Upper lobe of left lung (tissue), 6 donors: ENCODE results near the gene ADCY3. TPM values are rescaled to one million over a fixed set of nuclear protein-coding genes. Genes with fewer than 3 reads are reported as not detected.

Experiments
- ATAC-seq, 2 donors: fragments of 200-7000 bp; cut with Tn5 transposase; one replicate each; pipeline ENCODE4 v1.9.1; 2022; ENCODE audit warnings: mild to moderate bottlenecking in 2 of 2, moderate library complexity in 2 of 2; ENCODE audit not compliant: low FRiP score in 2 of 2
- DNase-seq, 2 donors: peaks; one replicate each; pipeline ENCODE4 v3.0.0-alpha.2; 2019 to 2020
- H3K27ac ChIP-seq, 4 donors: fragments of 200-600 bp; sonication (generic); one replicate each; pipeline ENCODE4 v1.5.1; 2016 to 2019
- H3K27me3 ChIP-seq, 4 donors: fragments of 200-600 bp; sonication (generic); one replicate each; pipeline ENCODE4 v1.5.1; 2017 to 2019
- H3K36me3 ChIP-seq, 4 donors: fragments of 200-600 bp; sonication (generic); one replicate each; pipeline ENCODE4 v1.5.1; 2016 to 2019
- H3K4me1 ChIP-seq, 4 donors: fragments of 200-600 bp; sonication (generic); one replicate each; pipeline ENCODE4 v1.5.1; 2018 to 2019
- H3K4me3 ChIP-seq, 4 donors: fragments of 200-600 bp; sonication (generic); one replicate each; pipeline ENCODE4 v1.5.1; 2017 to 2019; ENCODE audit warnings: mild to moderate bottlenecking in 2 of 4, moderate library complexity in 1 of 4
- H3K9me3 ChIP-seq, 4 donors: fragments of 200-600 bp; sonication (generic); one replicate each; pipeline ENCODE4 v1.5.1; 2018 to 2019
- EP300 ChIP-seq, 4 donors: sonication (generic); formaldehyde crosslinking; IDR thresholded peaks; one replicate each; pipeline ENCODE4 v1.5.1; 2017; ENCODE audit warnings: antibody characterized with exemption in 4 of 4, control low read depth in 2 of 4
- POLR2A ChIP-seq, 4 donors: fragments of 450-650 bp; IDR thresholded peaks; one replicate each; pipeline ENCODE4 v1.5.1; 2016 to 2017; ENCODE audit warnings: antibody characterized with exemption in 4 of 4, mild to moderate bottlenecking in 2 of 4
- POLR2AphosphoS5 ChIP-seq, 2 donors: sonication (generic); formaldehyde crosslinking; IDR thresholded peaks; one replicate each; pipeline ENCODE4 v1.5.1; 2017; ENCODE audit warnings: antibody characterized with exemption in 2 of 2
- WGBS, 2 donors: methylation state at CpG; one replicate each; pipeline ENCODE4 v1.1.5; 2017 to 2018; 5-methylcytosine and 5-hydroxymethylcytosine counted together
- total RNA-seq, 6 donors: library from RNA; depleted of rRNA in 4 of 6; stranded (reverse); fragments of >200 nt in 4 of 6; gene quantifications; one replicate each; pipeline versions ENCODE4 v1.1.0 to v1.2.1, GENCODE V29; 2016 to 2021
- TF ChIP-seq, protein P1 (sequence below), 6 experiments: fragments of 450-650 bp in 4 of 6; fragments of 200-600 bp in 2 of 6; sonication (generic) in 2 of 6; IDR thresholded peaks; one replicate each; pipeline ENCODE4 v1.5.1; 2016 to 2019; ENCODE audit warnings: antibody characterized with exemption in 6 of 6
- donor health status: DM: no; HTN: no; CAD: no; lungs with moderate emphysema.
- donor health status: DM: no; HTN: yes; CAD: no; lungs with severe emphysema.

Gene ADCY3
- total RNA-seq, 6 donors from 2014 or later = 17.5 to 83.5 (median 36.5) TPM

GRCh38 chr2:24939353-24939752, 19.3 kb upstream of the ADCY3 start:
- Histone ChIP-seq H3K27me3 (no peaks in the 10 kb centered on the region), H3K9me3 (no peaks in the 10 kb centered on the region), H3K4me1 (no peaks in the 10 kb centered on the region), H3K27ac (no peak overlapping the region), H3K4me3 (no peak overlapping the region), H3K36me3 (no peaks in the 10 kb centered on the region)
- DNase-seq = no peak
- TF ChIP-seq POLR2AphosphoS5 (IDR thresholded peaks at IDR 0.05) = no peak
- TF ChIP-seq, protein P1, sequence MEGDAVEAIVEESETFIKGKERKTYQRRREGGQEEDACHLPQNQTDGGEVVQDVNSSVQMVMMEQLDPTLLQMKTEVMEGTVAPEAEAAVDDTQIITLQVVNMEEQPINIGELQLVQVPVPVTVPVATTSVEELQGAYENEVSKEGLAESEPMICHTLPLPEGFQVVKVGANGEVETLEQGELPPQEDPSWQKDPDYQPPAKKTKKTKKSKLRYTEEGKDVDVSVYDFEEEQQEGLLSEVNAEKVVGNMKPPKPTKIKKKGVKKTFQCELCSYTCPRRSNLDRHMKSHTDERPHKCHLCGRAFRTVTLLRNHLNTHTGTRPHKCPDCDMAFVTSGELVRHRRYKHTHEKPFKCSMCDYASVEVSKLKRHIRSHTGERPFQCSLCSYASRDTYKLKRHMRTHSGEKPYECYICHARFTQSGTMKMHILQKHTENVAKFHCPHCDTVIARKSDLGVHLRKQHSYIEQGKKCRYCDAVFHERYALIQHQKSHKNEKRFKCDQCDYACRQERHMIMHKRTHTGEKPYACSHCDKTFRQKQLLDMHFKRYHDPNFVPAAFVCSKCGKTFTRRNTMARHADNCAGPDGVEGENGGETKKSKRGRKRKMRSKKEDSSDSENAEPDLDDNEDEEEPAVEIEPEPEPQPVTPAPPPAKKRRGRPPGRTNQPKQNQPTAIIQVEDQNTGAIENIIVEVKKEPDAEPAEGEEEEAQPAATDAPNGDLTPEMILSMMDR (IDR thresholded peaks at IDR 0.05) = no peak
- TF ChIP-seq POLR2A (IDR thresholded peaks at IDR 0.05) = no peak
- no peak for TF ChIP-seq EP300 (IDR thresholded peaks at IDR 0.05)
- no peak for ATAC-seq
- 83 to 89% methylated on average over 6 of the region's 6 CpGs for WGBS, 2 donors

GRCh38 chr2:24937236-24937635, 17.2 kb upstream of the ADCY3 start:
- no peak for ATAC-seq
- no peak overlapping the region for H3K27ac ChIP-seq
- WGBS, 2 donors = 86 to 96% methylated on average over 2 of the region's 2 CpGs
- no peaks in the 10 kb centered on the region for H3K27me3 ChIP-seq
- no peak for DNase-seq
- no peak overlapping the region for H3K4me3 ChIP-seq
- H3K4me1 ChIP-seq = no peaks in the 10 kb centered on the region
- no peaks in the 10 kb centered on the region for H3K36me3 ChIP-seq
- H3K9me3 ChIP-seq = no peaks in the 10 kb centered on the region
- no peak for TF ChIP-seq EP300 (IDR thresholded peaks at IDR 0.05)

DNA sequence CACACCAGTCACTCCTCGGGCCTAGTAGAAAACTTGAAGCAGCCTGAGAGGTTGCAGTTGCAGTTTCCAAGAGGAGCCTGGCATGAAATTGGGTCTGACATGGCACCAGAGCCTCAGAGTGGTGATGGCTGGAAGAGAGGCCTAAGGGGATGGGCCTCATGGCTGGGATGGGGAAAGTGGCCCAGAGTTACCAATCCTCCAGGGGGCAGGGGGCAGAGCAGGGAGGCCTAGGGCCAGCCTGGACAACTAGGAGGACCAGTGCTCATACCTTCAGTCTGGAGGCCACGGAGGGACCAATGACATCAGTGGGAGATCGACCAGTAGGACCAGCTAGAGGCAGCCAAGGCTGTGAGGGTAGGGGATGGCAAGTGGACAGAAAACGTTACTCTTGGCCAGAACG, 15.1 kb upstream of the ADCY3 start:
- ATAC-seq = no peak

DNA sequence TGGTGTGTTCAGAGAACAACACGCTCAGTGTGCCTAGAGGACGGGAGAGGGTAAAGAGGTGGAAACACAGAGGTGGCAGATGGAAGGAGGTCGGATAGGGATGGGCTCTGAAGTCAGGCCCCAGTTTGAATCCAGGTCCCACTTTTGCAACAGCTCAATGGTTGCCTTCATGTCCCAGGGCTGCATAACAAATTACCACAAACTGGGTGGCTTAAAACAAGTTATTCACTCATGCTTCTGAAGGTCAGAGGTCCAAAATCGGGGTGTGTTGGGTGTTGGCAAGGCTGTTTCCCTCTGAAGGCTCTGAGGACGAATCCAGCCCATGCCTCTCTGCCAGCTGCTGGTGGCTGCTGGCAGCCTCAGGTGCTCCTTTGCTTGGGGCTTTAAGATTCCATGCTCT, 12.7 kb upstream of the ADCY3 start:
- H3K4me3 ChIP-seq = no peak overlapping the region
- H3K27me3 ChIP-seq = no peaks in the 10 kb centered on the region
- no peaks in the 10 kb centered on the region for H3K36me3 ChIP-seq
- H3K9me3 ChIP-seq = no peaks in the 10 kb centered on the region
- no peak overlapping the region for H3K27ac ChIP-seq
- DNase-seq (no peak), ATAC-seq (no peak)
- 80 to 92% methylated on average over 5 of the region's 5 CpGs for WGBS, 2 donors
- H3K4me1 ChIP-seq = no peaks in the 10 kb centered on the region
- TF ChIP-seq, protein P1 (IDR thresholded peaks at IDR 0.05) = no peak
- TF ChIP-seq EP300 (IDR thresholded peaks at IDR 0.05) (no peak), POLR2A (IDR thresholded peaks at IDR 0.05) (no peak), POLR2AphosphoS5 (IDR thresholded peaks at IDR 0.05) (no peak)

More for the DNA sequence above, 15.1 kb upstream of the ADCY3 start:
- TF ChIP-seq, protein P1 (IDR thresholded peaks at IDR 0.05) = no peak
- TF ChIP-seq EP300 (IDR thresholded peaks at IDR 0.05) = no peak
- TF ChIP-seq POLR2A (IDR thresholded peaks at IDR 0.05) = no peak
- TF ChIP-seq POLR2AphosphoS5 (IDR thresholded peaks at IDR 0.05) = no peak
- Histone ChIP-seq H3K9me3 (no peaks in the 10 kb centered on the region), H3K27ac (no peak overlapping the region), H3K36me3 (no peaks in the 10 kb centered on the region), H3K4me1 (no peaks in the 10 kb centered on the region), H3K27me3 (no peaks in the 10 kb centered on the region), H3K4me3 (no peak overlapping the region)
- DNase-seq = no peak
- WGBS, 2 donors = 84 to 94% methylated on average over 4 to 5 of the region's 5 CpGs

DNA sequence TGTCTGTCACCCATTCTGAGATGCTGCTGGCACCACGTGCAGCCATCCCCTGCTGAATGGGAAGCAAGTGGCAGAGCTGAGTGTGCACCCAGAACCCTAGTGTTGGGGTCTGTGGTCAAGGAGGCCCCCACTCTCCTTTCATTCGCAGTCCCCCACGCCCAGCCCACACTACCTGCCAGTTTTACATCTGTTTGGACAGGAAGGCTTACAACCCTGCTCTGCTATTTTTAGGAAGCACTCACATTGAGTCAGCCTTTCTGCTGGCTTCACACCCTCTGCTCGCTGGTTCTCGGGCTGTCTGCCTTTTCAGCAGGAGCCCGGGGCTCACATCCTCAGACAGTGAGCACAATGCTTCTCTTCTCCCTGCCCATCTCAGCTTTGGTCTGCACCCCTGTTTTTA, 10.7 kb upstream of the ADCY3 start:
- no peaks in the 10 kb centered on the region for H3K36me3 ChIP-seq
- H3K4me1 ChIP-seq = peaks cover 11 to 13% (median 12%) of the 10 kb centered on the region in 4 donors
- ATAC-seq (no peak), DNase-seq (no peak)
- H3K9me3 ChIP-seq = no peaks in the 10 kb centered on the region
- H3K27ac ChIP-seq = no peak overlapping the region
- no peaks in the 10 kb centered on the region for H3K27me3 ChIP-seq
- TF ChIP-seq, protein P1 (IDR thresholded peaks at IDR 0.05) = no peak
- TF ChIP-seq POLR2AphosphoS5 (IDR thresholded peaks at IDR 0.05) (no peak), POLR2A (IDR thresholded peaks at IDR 0.05) (no peak)
- 51 to 62% methylated on average over 6 of the region's 6 CpGs for WGBS, 2 donors
- no peak overlapping the region for H3K4me3 ChIP-seq
